ENCODE measurements around the gene SLC1A2.

Gene SLC1A2

DNA sequence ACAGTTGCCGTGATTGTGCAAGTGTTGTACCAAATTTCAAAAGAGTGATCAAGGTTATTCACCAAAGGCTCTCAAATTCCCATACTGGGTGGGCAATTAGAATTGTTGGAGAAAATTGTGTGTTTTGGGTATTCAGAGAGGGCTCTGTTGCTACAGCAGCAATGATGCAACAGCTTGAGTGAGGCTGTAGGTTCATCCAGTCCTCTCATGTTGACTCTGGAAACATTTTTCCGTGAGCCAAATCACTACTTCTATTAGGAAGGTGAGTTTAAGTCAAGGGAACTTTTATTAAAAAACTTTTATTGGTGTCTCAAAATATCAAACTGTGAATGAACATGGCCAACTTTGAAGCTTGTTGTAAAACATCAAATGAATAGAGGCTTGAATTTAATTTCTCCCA is 163.8 kb downstream of the SLC1A2 start:
- no peak for DNase-seq (ENCODE audit: low read depth)
- TF ChIP-seq, protein P1, sequence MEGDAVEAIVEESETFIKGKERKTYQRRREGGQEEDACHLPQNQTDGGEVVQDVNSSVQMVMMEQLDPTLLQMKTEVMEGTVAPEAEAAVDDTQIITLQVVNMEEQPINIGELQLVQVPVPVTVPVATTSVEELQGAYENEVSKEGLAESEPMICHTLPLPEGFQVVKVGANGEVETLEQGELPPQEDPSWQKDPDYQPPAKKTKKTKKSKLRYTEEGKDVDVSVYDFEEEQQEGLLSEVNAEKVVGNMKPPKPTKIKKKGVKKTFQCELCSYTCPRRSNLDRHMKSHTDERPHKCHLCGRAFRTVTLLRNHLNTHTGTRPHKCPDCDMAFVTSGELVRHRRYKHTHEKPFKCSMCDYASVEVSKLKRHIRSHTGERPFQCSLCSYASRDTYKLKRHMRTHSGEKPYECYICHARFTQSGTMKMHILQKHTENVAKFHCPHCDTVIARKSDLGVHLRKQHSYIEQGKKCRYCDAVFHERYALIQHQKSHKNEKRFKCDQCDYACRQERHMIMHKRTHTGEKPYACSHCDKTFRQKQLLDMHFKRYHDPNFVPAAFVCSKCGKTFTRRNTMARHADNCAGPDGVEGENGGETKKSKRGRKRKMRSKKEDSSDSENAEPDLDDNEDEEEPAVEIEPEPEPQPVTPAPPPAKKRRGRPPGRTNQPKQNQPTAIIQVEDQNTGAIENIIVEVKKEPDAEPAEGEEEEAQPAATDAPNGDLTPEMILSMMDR (IDR thresholded peaks at IDR 0.05; ENCODE audit: insufficient read depth, low read depth, low read length, missing control alignments): no peak
- no peak overlapping the region for H3K4me3 ChIP-seq (ENCODE audit: low read depth, low read length)

GRCh38 chr11:35253237-35253636 is 166.1 kb downstream of the SLC1A2 start:
- TF ChIP-seq, protein P1 (IDR thresholded peaks at IDR 0.05; ENCODE audit: insufficient read depth, low read depth, low read length, missing control alignments): no peak
- no peak for DNase-seq (ENCODE audit: low read depth)
- no peak overlapping the region for H3K4me3 ChIP-seq (ENCODE audit: low read depth, low read length)

- no peak overlapping the region for H3K4me3 ChIP-seq (ENCODE audit: low read depth, low read length)
- no peak for DNase-seq (ENCODE audit: low read depth)
- TF ChIP-seq, protein P1 (IDR thresholded peaks at IDR 0.05; ENCODE audit: insufficient read depth, low read depth, low read length, missing control alignments): no peak
Measured at GRCh38 chr11:35250621-35251020, 168.7 kb downstream of the SLC1A2 start.

DNA sequence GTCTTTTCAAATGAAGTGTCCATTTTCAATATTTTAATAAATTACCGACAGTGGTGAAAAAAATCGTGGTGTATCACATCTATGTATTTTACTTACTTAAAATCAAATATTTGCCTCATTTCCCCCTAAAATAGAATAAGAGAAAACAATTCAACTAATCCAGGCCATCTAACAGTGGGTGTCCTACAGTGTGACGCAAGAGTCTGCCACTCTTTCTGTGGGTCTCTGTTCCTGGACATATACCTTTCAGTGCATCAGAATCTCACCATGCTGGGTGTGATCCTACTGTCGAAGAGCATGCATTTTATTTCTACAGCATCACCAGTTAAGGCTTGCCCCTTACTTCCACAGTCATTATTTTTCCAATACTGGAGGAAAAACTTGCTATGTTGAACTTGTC is 169.2 kb downstream of the SLC1A2 start:
- TF ChIP-seq, protein P1 (IDR thresholded peaks at IDR 0.05; ENCODE audit: insufficient read depth, low read depth, low read length, missing control alignments): no peak
- no peak for DNase-seq (ENCODE audit: low read depth)
- H3K4me3 ChIP-seq (ENCODE audit: low read depth, low read length): no peak overlapping the region

GRCh38 chr11:35248558-35249323 is 170.6 kb downstream of the SLC1A2 start:
- no peak for DNase-seq (ENCODE audit: low read depth)
- TF ChIP-seq, protein P1 (IDR thresholded peaks at IDR 0.05; ENCODE audit: insufficient read depth, low read depth, low read length, missing control alignments): no peak
- H3K4me3 ChIP-seq (ENCODE audit: low read depth, low read length): no peak overlapping the region

DNA sequence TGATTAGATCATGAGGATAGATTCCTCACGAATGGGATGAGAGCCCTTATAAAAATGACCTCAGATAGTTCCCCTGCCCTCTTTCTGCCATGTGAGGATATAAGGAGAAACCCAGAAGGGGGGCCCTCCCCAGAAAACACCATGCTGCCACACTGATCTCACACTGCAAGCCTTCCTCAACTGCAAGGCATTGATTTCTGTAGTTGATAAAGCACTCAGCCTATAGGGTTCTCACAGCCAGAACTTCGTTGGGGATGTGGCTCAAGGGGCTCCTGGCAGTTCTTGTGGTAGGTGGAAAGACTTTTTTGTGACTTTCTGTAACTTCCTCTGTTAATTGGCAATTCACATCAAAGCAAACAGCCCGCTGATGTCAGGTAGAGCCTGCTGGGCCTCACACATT is 171.5 kb downstream of the SLC1A2 start:
- TF ChIP-seq, protein P1 (IDR thresholded peaks at IDR 0.05; ENCODE audit: insufficient read depth, low read depth, low read length, missing control alignments): no peak
- no peak for DNase-seq (ENCODE audit: low read depth)
- no peak overlapping the region for H3K4me3 ChIP-seq (ENCODE audit: low read depth, low read length)

DNA sequence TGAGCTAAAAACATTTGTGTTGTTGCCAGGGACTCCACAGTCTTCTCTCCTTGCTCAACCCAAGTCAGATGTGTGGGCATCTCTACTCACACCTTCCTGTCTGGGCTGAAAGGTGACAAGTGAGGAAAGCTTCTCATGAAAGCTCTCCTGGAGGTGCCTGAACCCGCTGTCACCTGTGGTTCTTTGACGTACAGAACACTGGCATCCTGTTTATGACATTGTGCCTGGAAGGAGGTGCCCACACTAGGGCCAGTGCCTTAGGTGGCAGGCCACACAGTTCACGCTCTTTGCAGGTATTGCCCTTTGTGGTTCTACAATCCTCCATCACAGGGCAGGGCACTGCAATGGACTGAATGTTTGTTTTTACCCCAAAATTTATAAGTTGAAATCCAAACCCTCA is 171.9 kb downstream of the SLC1A2 start:
- H3K4me3 ChIP-seq (ENCODE audit: low read depth, low read length): no peak overlapping the region
- TF ChIP-seq, protein P1 (IDR thresholded peaks at IDR 0.05; ENCODE audit: insufficient read depth, low read depth, low read length, missing control alignments): no peak
- no peak for DNase-seq (ENCODE audit: low read depth)

All from GM12865 (cell line).